OCI-M2 (cell line): ENCODE measurements around the gene ZFP28.

Experiments
- DNase-seq: peaks from one replicate; lab custom pipeline; 2025; ENCODE audit not compliant: unreplicated experiment; lab: John Stamatoyannopoulos, UW

ZFP28 gene

GRCh38 chr19:56595548-56595899 lies 56.8 kb downstream of the ZFP28 start:
- DNase-seq = no peak

GRCh38 chr19:56596676-56597075 lies 57.9 kb downstream of the ZFP28 start:
- DNase-seq = no peak

- no peak for DNase-seq
Measured at GRCh38 chr19:56597696-56598095, 58.9 kb downstream of the ZFP28 start.

GRCh38 chr19:56601375-56601774 lies 62.6 kb downstream of the ZFP28 start:
- no peak for DNase-seq

GRCh38 chr19:56603829-56604228 lies 65.1 kb downstream of the ZFP28 start:
- no peak for DNase-seq
